Activated CD4-positive, CD25-positive, alpha-beta regulatory T cell (primary cell): ENCODE data around the gene GH2.

Experiments
- DNase-seq, 4 experiments: peaks; one replicate each; lab custom pipeline; 2025; lab: John Stamatoyannopoulos, UW

GH2 gene

DNA sequence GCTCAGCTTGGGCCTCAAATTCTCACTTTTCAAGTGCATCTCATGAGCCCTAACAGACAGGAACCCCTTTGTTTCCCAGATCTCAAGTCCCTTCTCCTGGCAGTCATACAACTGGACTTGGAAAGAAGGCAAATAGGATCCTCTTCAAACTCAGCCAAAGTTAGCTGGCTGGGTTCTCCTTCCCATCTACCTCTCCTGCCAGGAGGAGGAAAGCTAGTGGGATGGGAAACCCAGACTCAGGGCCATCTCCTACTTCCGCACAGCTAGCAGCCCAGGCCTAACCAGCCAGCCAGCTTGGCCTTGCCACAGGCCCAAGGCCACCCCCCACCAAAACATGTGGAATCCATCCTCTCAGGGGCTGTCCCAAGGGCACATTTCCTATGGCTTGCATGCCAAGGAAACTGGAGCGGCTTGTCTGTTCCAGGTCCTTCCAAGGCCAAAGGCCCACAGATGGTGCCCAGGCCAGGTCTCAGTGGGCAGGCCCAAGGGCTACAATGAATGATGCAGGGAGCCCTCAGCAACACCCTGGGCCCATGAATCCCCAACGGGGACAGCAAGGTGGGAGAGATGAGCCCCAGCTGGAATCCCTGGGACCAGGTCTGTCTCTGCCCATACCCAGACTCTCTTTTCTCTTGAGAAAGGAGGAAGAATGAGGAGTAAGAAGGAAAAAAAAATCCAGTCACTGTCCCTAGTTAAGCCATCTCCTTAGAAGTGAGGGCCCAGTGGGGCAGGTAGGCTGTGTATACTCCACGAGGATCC is 41.0 kb downstream of the GH2 start:
- no peak for DNase-seq

DNA sequence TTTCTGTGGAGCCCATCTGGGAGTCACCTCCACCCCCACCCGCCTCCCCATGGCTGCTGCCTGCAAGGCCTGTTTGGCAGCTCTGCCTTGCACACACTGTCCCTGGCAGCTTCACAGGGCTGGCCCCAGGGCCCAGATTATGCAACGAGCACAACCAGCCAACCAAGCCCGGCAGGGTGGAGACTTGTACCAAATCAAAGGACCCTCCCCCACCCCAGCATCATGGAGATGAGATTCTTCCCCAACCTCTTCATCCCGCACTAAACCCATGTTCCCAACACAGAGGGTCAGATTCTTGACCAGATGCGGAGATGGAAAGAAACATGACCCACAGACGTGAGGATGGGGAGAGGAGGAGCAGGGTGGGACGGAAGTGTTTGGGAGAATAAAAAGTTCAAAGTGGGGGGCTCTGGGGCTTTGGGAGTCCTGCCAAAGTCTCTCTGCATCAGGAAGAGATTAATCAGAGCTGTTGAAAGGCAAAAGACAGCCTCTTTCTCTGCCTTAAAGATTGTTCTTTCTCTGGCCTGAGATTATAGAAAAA is 43.0 kb downstream of the GH2 start:
- DNase-seq = no peak

DNA sequence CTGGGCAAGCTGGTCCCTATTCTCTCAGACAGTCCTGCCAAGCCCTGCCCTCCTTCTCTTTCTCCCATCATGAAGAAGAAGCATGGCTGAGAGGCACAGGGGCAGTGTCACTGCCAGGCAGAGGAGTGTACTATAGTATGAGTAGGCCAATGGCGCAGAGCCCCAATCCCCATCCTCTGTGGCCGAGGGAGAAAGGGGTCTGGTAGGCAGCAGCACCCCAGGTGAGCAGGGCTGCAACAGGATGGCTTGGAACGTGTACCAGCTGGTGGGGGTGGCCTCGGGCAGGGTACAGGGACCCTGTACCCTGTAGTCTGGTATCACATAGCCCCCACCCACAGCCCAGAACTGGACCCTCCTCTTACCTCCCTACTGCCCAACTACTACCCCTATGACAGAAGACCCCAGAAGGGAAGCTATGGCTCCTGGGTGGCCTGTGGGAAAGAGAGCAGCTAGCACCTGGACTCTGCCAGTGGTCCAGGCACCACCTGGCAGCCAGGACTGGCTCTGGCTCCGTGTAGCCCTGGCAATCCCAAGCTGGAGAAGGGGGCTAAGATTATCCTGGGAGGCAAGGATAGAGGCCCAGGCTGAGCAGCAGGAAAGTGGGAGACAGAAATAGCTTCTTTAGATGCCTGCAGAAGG is 43.7 kb downstream of the GH2 start:
- DNase-seq = no peak

DNA sequence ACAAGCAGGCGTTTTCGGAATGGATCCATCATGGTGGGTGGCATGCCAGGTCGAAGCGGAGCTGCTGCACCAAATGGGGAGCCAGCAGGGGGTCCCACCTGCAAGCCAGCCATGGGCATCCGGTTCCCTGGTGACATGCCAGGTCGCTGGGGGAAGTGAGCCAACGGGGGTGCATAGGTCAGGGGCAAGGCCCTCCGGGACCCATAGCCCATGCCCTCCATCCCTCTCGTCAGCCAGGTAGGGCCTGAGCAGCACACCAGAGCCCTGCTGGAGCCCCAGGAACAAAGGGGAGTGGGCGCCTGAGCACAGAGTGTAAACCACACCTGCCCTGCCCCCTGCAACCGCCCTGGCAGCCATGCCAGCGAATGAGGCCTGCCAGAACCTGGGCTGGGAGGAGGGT is 44.3 kb downstream of the GH2 start:
- no peak for DNase-seq

DNA sequence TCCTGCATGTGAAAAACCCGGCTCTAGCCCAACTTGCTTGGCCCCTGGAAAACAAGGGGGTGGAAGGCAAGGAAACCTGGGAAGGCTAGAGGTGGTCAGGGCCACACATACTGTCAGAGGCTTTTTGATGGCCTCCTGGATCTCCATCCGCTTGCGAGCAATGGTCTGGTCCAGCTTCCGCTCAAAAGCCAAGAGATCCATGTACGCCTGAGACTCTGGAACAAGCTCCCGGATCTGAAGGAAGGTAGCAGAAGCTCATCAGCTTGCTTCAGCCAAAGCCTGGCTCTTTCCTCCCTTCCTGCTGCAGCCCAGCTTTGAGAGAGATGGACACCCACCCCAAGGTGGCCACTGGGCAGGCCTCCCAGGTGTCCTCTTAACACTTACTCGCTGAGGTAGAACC is 44.9 kb downstream of the GH2 start:
- DNase-seq = no peak

DNA sequence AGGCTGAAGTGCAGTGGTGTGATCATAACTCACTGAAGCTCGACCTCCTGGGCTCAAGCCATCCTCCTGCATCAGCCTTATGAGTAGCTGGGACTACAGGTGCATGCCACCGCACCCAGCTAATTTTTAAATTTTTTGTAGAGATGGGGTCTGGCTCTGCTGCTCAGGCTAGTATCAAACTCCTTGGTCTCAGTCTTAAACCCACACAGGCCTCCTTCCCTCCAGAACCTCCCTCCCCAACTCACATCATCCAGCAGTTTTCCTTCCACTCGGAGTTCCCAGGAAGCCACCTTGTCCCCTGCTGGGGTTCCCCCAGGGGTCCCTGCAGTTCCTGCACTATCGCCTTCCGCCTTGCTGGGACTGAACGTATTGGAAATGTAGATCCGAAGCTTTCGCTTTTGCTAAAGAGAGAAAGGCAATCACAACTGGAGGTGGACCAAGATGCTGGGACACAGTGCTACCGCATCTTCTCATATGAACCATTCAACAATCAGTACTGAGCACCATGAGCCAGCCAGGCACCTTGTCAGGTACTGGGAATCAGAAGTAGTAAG is 46.5 kb downstream of the GH2 start:
- DNase-seq = no peak

DNA sequence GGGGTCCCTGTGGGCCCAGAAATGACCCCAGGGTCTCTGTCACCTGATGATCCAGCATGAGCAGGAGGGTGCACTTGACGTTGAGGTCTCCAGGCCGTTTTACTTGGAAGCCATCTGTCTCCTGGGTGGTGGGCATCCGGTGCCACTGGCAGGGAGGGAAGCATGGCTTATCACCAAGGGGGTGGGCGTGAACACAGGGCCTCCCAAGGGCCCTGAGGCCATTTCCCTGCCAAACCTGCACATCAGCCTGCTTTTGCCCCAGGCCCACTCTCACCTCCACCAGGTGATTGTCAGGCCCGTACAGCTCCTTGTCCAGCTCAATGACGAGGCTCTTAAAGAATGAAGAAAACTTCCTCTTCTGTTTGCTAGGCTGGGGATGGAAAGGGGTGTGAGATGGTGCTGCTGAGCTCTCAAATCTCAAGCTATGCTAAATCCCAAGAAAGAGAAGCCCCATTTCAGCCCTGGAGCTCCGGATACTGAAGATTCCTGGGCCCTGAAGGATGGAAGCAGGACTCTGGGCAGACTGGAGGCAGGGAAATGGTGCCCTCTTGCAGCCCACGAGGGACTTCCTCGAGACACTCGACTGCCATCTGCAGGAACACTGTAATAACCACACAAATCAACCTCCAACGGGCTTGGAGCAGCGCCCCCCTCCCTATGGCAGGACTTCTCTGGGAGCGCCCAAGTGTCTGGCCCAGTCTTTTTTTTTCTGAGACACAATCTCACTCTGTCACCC is 47.1 kb downstream of the GH2 start:
- DNase-seq = peak in 2 of 4 experiments; percentile 14 to 29

DNA sequence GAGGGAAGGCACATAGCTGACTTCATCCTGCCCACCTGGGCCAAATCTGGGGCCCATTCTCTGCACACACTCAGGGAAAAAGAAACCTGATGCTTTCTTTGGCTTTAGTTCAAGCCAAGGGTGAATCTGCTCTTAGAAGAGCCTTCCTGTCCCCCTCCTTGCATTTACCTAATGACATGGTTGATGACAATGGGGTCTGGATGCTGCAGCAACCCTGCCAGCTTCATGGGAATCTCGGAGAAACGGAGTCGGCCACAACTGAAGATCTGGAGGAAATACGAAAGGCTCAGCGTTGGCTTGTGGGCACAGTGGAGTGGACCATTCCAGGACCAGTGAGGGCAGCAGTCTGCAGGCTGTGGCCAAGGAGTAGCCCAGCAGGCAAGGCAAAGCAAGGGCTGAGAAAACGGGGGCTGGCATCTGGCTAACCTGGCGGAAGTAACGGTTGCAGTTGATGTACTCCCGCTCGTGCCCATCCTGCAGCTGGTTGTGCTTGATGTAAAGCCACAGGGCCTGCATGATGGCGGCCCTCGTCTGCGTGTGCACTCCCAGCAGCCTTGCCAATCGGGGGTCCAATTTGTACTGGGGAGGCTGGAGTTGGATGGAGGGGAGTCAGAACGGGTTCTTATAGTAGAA is 47.9 kb downstream of the GH2 start:
- DNase-seq = no peak

DNA sequence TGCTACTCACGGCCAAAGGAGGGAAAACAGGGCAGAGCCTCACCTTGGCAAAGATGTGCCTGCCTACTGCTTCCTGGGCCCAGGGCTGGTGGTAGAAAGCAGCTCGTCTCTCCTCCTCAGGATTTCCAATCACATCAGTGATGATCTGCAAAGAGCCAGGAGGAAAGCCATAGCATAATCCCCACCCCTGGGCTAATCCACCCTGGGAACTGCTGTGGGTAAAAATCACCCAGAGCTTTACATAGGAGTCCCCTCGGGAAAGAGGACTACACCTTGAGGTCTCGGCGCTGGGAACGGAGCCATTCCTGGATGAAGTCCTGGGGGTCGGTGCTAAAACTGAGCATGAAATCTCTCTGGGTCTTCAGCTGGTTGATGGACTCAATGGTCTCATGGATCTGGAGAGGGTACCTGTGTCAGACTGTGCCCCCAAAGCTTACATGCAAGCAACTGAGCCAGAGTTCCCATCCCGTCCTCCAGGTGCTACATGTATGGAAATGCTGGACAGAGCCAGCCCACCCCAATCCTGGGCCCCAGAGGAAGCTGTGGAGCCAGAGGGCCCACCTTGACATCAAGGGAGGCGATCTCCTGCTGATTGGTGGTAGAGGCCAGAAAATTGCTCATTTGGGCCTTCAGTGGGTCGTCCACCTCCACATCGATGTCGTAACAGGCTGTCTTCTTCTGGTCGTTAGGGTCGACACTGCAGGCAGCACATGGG is 48.6 kb downstream of the GH2 start:
- no peak for DNase-seq

DNA sequence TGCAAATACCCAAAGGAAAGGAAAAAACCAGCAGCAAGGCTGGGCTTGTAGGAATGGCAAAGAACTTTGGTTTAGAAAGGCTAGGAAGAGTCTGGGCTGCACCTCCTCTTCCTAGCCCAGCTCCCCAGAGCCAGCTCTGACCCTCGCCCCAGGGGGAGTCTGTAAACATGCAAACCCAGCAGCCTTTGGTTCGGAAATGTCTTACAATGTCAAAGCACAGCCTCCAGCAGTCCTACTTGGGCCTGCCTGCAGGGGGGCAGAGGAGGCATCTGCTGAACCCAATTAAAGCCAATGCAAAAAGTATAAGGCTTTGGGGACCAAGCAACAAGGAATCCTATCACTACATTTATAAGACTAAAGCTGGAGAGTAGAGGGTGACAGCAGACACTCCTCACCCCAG is 49.3 kb downstream of the GH2 start:
- DNase-seq = no peak

DNA sequence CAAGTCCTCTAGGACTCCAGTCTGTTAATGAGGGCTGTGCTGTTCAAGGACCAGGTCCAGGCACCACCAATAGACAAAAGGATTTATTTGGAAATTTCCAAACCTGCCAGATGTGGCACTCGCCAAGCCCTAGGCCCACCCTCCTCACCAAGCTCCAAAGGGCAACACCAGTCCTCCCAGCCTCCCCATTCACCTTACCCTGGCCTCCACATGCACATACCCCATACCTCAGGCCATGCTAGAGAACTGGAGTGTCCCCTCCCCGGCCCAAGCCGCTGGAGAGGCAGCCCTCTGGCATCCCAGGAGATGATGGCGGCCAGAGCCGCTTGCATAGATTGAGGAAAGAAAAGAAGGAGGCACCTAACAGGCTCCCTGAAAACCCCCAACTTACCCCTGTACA is 49.7 kb downstream of the GH2 start:
- no peak for DNase-seq

DNA sequence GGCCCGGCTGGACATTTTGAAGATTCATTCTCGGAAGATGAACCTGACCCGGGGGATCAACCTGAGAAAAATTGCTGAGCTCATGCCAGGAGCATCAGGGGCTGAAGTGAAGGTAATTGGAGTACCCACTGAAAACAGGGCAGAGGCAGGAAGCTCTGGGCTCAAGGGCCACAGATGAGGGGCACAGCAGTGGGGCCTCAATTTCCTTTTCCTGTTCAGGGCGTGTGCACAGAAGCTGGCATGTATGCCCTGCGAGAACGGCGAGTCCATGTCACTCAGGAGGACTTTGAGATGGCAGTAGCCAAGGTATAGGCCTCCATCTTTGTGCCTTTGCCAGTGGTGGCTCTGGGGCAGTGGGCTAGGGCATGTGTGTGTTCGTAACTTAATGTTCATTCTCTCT is 50.2 kb downstream of the GH2 start:
- no peak for DNase-seq

DNA sequence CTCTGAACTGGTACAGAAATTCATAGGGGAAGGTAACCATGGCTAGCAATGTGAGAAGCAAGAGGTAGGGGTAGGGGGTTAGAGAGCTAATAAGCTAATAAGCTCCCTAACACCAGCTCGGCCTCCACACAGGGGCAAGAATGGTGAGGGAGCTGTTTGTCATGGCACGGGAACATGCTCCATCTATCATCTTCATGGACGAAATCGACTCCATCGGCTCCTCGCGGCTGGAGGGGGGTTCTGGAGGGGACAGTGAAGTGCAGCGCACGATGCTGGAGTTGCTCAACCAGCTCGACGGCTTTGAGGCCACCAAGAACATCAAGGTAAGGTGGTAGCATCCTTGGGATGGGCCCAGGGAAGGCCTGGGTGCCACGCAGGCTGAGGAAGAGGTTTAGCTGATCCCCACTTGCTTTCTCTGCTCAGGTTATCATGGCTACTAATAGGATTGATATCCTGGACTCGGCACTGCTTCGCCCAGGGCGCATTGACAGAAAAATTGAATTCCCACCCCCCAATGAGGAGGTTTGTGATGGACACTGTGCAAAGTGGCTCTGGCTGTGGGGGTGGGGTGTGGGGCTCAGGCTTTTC is 50.7 kb downstream of the GH2 start:
- no peak for DNase-seq

DNA sequence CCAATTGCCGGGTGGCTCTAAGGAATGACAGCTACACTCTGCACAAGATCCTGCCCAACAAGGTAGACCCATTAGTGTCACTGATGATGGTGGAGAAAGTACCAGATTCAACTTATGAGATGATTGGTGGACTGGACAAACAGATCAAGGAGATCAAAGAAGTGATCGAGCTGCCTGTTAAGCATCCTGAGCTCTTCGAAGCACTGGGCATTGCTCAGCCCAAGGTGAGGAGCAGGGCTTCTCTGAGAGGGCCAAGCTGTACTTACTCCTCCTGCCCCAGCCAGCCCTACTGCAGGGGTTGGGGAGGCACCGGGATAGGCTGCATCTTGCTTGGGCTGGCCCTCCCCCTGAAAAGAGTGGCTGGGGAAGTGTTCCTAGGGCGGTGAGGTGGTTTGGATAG is 51.5 kb downstream of the GH2 start:
- DNase-seq = no peak
